Osteoblast (primary cell): ENCODE results near the gene TESK2. TPM values are rescaled to one million over a fixed set of nuclear protein-coding genes. Genes with fewer than 3 reads are reported as not detected.

ENCODE experiments used
- DNase-seq: peaks from one replicate; pipeline ENCODE4 v3.0.0; 2011; ENCODE audit warnings: low spot score, mixed read lengths; ENCODE audit not compliant: insufficient read length; ENCODE audit errors: missing footprints
- H2AFZ ChIP-seq: 2 replicates; pipeline ENCODE4 v1.6.0; 2011; ENCODE audit warnings: mild to moderate bottlenecking, low read length
- H3K27ac ChIP-seq: 2 replicates; pipeline ENCODE4 v1.5.1; 2011; ENCODE audit warnings: mild to moderate bottlenecking, low read depth, low read length, moderate library complexity
- H3K27me3 ChIP-seq: 2 replicates; pipeline ENCODE4 v1.6.0; 2012; ENCODE audit warnings: mild to moderate bottlenecking, control low read depth, inconsistent platforms, low read length, moderate library complexity; ENCODE audit not compliant: insufficient read depth
- H3K36me3 ChIP-seq: 2 replicates; pipeline ENCODE4 v1.5.1; 2011; ENCODE audit warnings: mild to moderate bottlenecking, low read length, control low read depth, moderate library complexity; ENCODE audit not compliant: insufficient read depth
- H3K4me1 ChIP-seq: 2 replicates; pipeline ENCODE4 v1.5.1; 2011; ENCODE audit warnings: mild to moderate bottlenecking, low read length, control low read depth, moderate library complexity; ENCODE audit not compliant: insufficient read depth
- H3K4me2 ChIP-seq: 2 replicates; pipeline ENCODE4 v1.6.0; 2011; ENCODE audit warnings: mild to moderate bottlenecking, low read length; ENCODE audit not compliant: insufficient read depth
- H3K4me3 ChIP-seq: fragments of 200-600 bp; sonication (generic); 3 replicates; pipeline ENCODE4 v1.5.1; 2012; ENCODE audit warnings: mild to moderate bottlenecking, low read length, inconsistent platforms; ENCODE audit not compliant: insufficient read depth
- H3K79me2 ChIP-seq: 2 replicates; pipeline ENCODE4 v1.6.0; 2012; ENCODE audit warnings: mild to moderate bottlenecking, low read length, control low read depth, inconsistent platforms; ENCODE audit not compliant: insufficient read depth
- H3K9me3 ChIP-seq: 2 replicates; pipeline ENCODE4 v1.5.1; 2011; ENCODE audit warnings: low read depth, low read length, control low read depth
- H4K20me1 ChIP-seq: 2 replicates; pipeline ENCODE4 v1.6.0; 2012; ENCODE audit warnings: mild to moderate bottlenecking, low read length, control low read depth; ENCODE audit not compliant: insufficient read depth
- total RNA-seq: library from RNA; depleted of rRNA; stranded (reverse); fragments of >200 nt; gene quantifications from 2 replicates; pipeline ENCODE4 v1.2.3, GENCODE V29; 2012
- TF ChIP-seq, protein P1 (sequence below): IDR thresholded peaks from 2 replicates; pipeline ENCODE4 v1.5.1; 2011; ENCODE audit warnings: mild to moderate bottlenecking, low read depth, low read length, moderate library complexity; ENCODE audit errors: extremely low read depth

TESK2 gene
- total RNA-seq, 1 donor: 5.4 TPM

DNA sequence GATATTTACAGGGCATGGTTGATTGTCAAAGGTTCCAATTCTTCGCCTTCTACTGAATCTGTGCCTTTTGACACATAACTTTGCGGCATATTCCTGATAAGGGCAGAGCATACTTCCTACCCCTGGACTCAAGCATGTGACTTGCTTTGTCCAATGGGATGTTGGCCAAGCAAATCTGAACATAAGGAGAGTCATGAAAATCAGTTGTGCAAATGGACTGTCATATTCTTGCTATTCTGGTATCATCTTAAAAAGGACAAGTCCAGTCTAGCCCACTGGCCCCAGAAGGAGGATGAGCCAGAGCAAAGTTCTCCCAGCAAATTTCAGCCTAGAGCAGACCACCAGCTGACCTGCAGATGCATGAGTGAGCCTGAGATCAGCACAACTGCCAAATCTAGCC is 109.7 kb downstream of the TESK2 start:
- no peak overlapping the region for H2AFZ ChIP-seq
- TF ChIP-seq, protein P1, sequence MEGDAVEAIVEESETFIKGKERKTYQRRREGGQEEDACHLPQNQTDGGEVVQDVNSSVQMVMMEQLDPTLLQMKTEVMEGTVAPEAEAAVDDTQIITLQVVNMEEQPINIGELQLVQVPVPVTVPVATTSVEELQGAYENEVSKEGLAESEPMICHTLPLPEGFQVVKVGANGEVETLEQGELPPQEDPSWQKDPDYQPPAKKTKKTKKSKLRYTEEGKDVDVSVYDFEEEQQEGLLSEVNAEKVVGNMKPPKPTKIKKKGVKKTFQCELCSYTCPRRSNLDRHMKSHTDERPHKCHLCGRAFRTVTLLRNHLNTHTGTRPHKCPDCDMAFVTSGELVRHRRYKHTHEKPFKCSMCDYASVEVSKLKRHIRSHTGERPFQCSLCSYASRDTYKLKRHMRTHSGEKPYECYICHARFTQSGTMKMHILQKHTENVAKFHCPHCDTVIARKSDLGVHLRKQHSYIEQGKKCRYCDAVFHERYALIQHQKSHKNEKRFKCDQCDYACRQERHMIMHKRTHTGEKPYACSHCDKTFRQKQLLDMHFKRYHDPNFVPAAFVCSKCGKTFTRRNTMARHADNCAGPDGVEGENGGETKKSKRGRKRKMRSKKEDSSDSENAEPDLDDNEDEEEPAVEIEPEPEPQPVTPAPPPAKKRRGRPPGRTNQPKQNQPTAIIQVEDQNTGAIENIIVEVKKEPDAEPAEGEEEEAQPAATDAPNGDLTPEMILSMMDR: no peak

DNA sequence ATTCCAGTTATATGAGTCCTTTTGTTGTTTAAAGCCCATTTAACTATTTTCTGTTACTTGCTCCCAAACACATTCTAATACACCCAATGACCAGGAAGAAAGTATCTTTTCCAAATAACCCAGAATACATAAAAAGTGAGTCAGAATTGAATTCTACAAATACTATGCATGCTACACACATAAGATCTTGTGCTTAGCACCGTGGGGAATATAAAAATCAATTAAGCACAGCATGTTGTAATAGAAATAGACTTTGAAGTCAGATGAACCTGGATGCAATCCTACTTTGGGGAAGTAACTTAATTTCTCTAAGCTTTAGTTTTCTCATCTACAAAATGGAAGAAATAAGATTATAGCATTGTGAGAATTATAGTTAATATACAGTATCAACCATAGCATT is 110.2 kb downstream of the TESK2 start:
- TF ChIP-seq, protein P1: no peak
- Histone ChIP-seq H3K79me2 (no peaks in the 10 kb centered on the region), H3K4me3 (no peak overlapping the region), H2AFZ (no peak overlapping the region), H3K4me1 (no peaks in the 10 kb centered on the region), H4K20me1 (no peaks in the 10 kb centered on the region), H3K4me2 (no peak overlapping the region), H3K9me3 (no peaks in the 10 kb centered on the region), H3K27ac (no peak overlapping the region), H3K27me3 (no peaks in the 10 kb centered on the region), H3K36me3 (no peaks in the 10 kb centered on the region)
- DNase-seq: no peak

More for the DNA sequence above, 109.7 kb downstream of the TESK2 start:
- H3K27ac ChIP-seq: no peak overlapping the region
- no peaks in the 10 kb centered on the region for H3K36me3 ChIP-seq
- no peaks in the 10 kb centered on the region for H3K9me3 ChIP-seq
- H3K4me1 ChIP-seq: no peaks in the 10 kb centered on the region
- no peaks in the 10 kb centered on the region for H4K20me1 ChIP-seq
- H3K27me3 ChIP-seq: no peaks in the 10 kb centered on the region
- no peak overlapping the region for H3K4me2 ChIP-seq
- no peaks in the 10 kb centered on the region for H3K79me2 ChIP-seq
- no peak overlapping the region for H3K4me3 ChIP-seq
- DNase-seq: no peak

DNA sequence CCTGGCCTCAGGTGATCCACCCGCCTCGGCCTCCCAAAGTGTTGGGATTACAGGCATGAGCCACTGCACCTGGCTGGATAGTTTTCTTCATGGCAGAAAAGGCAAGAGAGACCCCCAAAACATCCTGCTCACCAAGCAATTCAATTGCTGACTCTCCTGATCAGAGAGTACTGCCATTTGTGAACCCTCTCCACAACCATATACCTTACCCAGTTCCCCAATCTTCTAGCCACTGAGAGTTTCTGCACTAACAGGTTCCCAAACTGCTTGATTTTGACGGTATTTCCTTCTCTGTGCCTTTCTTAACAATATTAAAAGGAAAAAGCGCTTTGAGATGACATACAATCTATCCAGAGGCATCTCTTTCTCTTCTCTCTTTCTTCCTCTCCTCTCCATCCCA is 110.8 kb downstream of the TESK2 start:
- Histone ChIP-seq H3K36me3 (no peaks in the 10 kb centered on the region), H3K79me2 (no peaks in the 10 kb centered on the region), H3K9me3 (no peaks in the 10 kb centered on the region), H3K4me1 (no peaks in the 10 kb centered on the region), H3K4me2 (no peak overlapping the region), H4K20me1 (no peaks in the 10 kb centered on the region), H2AFZ (no peak overlapping the region), H3K27ac (no peak overlapping the region), H3K4me3 (no peak overlapping the region), H3K27me3 (no peaks in the 10 kb centered on the region)
- TF ChIP-seq, protein P1: no peak
- DNase-seq: no peak

DNA sequence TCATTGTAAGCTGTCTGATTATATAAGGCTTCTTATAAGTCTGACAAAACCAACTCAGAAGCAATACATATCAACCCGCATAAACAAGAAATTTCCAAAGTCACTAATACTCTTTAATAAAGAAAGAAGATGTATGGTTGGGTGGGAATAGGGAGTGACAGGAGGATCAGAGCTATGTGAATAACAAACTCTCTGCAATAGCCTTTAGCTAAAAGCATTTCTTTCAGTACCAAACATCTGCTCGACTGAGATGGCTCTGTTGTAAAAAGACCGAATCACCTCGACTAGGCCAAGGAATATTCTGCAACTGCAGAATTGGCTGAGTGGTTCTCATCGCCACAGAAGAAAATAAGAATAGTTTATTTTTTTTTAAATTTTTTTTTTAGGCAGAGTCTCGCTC is 111.4 kb downstream of the TESK2 start:
- TF ChIP-seq, protein P1: no peak
- no peak overlapping the region for H3K27ac ChIP-seq
- H3K79me2 ChIP-seq: no peaks in the 10 kb centered on the region
- no peaks in the 10 kb centered on the region for H3K36me3 ChIP-seq
- H3K4me1 ChIP-seq: no peaks in the 10 kb centered on the region
- H3K9me3 ChIP-seq: no peaks in the 10 kb centered on the region
- no peak overlapping the region for H3K4me2 ChIP-seq
- no peak overlapping the region for H3K4me3 ChIP-seq
- H2AFZ ChIP-seq: no peak overlapping the region
- H4K20me1 ChIP-seq: no peaks in the 10 kb centered on the region
- no peaks in the 10 kb centered on the region for H3K27me3 ChIP-seq
- DNase-seq: no peak
